HFF-Myc (cell line): Measurements from ENCODE around the gene CNEP1R1.

Experiments
- DNase-seq: peaks from one replicate; pipeline ENCODE4 v3.0.0-alpha.2; 2011; ENCODE audit warnings: low read depth; ENCODE audit errors: extremely low read depth
- H3K4me3 ChIP-seq: replicated peaks from 2 replicates; pipeline ENCODE4 v1.5.1; 2011; ENCODE audit warnings: low read depth, mild to moderate bottlenecking, control low read depth, low read length
- TF ChIP-seq, protein P1 (sequence below): IDR thresholded peaks from 2 replicates; pipeline ENCODE4 v1.5.1; 2012; ENCODE audit warnings: mild to moderate bottlenecking, low read depth, low read length, control low read depth; ENCODE audit errors: missing control alignments

The CNEP1R1 gene

DNA sequence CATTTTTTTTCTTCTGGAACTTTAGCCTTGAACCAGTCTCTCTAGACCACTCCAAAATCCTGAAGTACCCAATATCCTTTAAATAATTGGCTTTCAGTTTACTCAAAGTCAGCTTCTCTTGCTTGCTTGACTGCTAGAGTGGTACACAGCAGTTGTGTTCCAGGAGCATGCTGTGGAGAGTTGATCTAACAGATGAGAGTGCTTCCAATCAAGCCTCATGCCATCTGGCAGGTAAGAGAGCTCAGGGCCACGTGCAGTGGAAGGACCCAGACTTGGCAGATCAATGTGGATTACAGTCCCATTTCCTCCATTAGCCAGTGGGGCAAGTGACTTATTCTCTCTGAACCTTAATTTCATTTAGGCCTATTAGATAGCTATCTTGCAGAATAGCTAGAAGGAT lies 15.7 kb downstream of the CNEP1R1 start:
- TF ChIP-seq, protein P1, sequence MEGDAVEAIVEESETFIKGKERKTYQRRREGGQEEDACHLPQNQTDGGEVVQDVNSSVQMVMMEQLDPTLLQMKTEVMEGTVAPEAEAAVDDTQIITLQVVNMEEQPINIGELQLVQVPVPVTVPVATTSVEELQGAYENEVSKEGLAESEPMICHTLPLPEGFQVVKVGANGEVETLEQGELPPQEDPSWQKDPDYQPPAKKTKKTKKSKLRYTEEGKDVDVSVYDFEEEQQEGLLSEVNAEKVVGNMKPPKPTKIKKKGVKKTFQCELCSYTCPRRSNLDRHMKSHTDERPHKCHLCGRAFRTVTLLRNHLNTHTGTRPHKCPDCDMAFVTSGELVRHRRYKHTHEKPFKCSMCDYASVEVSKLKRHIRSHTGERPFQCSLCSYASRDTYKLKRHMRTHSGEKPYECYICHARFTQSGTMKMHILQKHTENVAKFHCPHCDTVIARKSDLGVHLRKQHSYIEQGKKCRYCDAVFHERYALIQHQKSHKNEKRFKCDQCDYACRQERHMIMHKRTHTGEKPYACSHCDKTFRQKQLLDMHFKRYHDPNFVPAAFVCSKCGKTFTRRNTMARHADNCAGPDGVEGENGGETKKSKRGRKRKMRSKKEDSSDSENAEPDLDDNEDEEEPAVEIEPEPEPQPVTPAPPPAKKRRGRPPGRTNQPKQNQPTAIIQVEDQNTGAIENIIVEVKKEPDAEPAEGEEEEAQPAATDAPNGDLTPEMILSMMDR, result no peak
- DNase-seq, result no peak
- H3K4me3 ChIP-seq, result no peak overlapping the region

DNA sequence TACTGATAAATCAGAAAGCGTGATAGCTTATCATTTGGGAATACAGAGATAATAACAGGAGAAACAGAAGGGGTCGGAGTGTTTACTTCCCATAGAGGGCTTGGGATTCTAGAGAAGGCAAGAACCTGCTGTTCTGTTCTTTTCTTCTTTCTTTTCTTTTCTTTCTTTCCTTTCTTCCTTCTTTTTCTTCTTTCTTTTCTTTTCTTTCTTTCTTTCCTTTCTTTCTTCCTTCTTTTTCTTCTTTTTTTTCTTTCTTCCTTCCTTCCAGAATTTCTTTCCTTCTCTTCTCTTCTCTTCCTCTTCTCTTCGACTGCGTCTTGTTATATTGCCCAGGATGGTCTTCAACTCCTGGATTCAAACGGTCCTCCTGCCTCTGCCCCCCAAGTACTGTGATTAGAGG lies 18.3 kb downstream of the CNEP1R1 start:
- TF ChIP-seq, protein P1, result no peak
- no peak for DNase-seq
- no peak overlapping the region for H3K4me3 ChIP-seq

- no peak overlapping the region for H3K4me3 ChIP-seq
- TF ChIP-seq, protein P1, result no peak
- DNase-seq, result no peak
These were observed 20.4 kb downstream of the CNEP1R1 start for GRCh38 chr16:50045412-50045811.

DNA sequence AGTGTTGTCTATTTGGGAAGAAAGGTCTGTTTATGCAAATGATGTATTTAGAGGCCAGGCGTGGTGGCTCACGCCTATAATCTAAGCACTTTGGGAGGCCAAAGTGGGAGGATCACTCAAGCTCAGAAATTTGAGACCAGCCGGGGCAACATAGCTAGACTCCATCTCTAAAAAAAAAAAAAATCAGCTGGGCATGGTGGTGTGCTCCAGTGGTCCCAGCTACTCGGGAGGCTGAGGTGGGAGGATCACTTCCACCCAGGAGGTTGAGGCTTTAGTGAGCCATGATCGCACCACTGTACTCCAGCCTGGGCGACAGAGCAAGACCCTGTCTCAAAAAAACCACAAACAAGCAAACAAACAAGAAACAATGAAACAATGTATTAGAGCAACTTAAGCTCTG lies 21.8 kb downstream of the CNEP1R1 start:
- TF ChIP-seq, protein P1, result no peak
- DNase-seq, result no peak
- H3K4me3 ChIP-seq, result no peak overlapping the region

- DNase-seq, result no peak
- TF ChIP-seq, protein P1, result no peak
- H3K4me3 ChIP-seq, result no peak overlapping the region
These were observed 22.8 kb downstream of the CNEP1R1 start for GRCh38 chr16:50047864-50048263.

GRCh38 chr16:50050802-50051201 lies 25.8 kb downstream of the CNEP1R1 start:
- no peak for DNase-seq
- TF ChIP-seq, protein P1, result no peak
- H3K4me3 ChIP-seq, result no peak overlapping the region

- no peak overlapping the region for H3K4me3 ChIP-seq
- DNase-seq, result no peak
- TF ChIP-seq, protein P1, result no peak
These were observed 31.2 kb downstream of the CNEP1R1 start for GRCh38 chr16:50056226-50056625.
